GM12891 (cell line): ENCODE measurements around the gene EFCAB13.

Experiments
- POLR2A ChIP-seq: IDR thresholded peaks from 2 replicates; pipeline ENCODE4 v1.6.1; 2011; ENCODE audit warnings: low read depth, low read length, control low read depth
- SPI1 ChIP-seq: IDR thresholded peaks from 2 replicates; pipeline ENCODE4 v1.6.1; 2011; ENCODE audit warnings: low read depth, low read length, control low read depth

DNA sequence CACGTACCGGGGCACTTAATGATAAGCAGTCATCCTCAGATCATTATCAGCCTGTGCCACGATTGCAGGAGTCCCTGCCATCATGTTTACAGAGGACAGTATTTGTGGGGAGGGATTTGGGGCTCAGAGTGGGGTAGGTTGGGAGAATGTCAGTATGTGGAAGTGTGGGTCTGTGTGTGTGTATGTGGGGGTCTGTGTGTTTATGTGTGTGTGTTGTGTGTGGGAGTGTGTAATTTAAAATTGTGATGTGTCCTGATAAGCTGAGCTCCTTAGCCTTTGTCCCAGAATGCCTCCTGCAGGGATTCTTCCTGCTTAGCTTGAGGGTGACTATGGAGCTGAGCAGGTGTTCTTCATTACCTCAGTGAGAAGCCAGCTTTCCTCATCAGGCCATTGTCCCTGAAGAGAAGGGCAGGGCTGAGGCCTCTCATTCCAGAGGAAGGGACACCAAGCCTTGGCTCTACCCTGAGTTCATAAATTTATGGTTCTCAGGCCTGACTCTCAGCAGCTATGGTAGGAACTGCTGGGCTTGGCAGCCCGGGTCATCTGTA lies 13.5 kb upstream of the EFCAB13 start:
- TF ChIP-seq SPI1 (no peak), POLR2A (no peak)
